ENCODE results near the gene MARF1.
A peak's percentile ranks its signal among the peaks of the same experiment; 100 is the strongest.
"Not testable (repeated sequence)": the region's sequence is repeated elsewhere in the genome, so short reads cannot be mapped to it uniquely, and the experiment has no call there.

MARF1 gene

GRCh38 chr16:15594711-15595320 lies 48.1 kb downstream of the MARF1 start:
- H3K27me3 Mint-ChIP-seq: no peaks in the 10 kb centered on the region
- peak overlapping the region; percentile 85 for H3K27ac Mint-ChIP-seq
- ATAC-seq (ENCODE audit: low read depth) (no peak), DNase-seq (ENCODE audit: low spot score in 2 of 2) (no peak)
- peaks cover 30% of the 10 kb centered on the region for H3K4me1 Mint-ChIP-seq
- H3K9me3 Mint-ChIP-seq: no peaks in the 10 kb centered on the region
- peaks cover 40% of the 10 kb centered on the region for H3K36me3 Mint-ChIP-seq
- H3K4me3 Mint-ChIP-seq: no peak overlapping the region

GRCh38 chr16:15593235-15593634 lies 49.7 kb downstream of the MARF1 start:
- Mint-ChIP-seq H3K4me3 (no peak overlapping the region), H3K4me1 (peaks cover 30% of the 10 kb centered on the region), H3K9me3 (no peaks in the 10 kb centered on the region), H3K36me3 (peaks cover 35% of the 10 kb centered on the region), H3K27ac (peak overlapping the region; percentile 96), H3K27me3 (no peaks in the 10 kb centered on the region)
- ATAC-seq (ENCODE audit: low read depth) (no peak), DNase-seq (ENCODE audit: low spot score in 2 of 2) (no peak)

- Mint-ChIP-seq H3K9me3 (no peaks in the 10 kb centered on the region), H3K27ac (peak overlapping the region; percentile 96), H3K4me3 (peak overlapping the region; percentile 46), H3K4me1 (peaks cover 30% of the 10 kb centered on the region), H3K36me3 (peaks cover 38% of the 10 kb centered on the region), H3K27me3 (no peaks in the 10 kb centered on the region)
- peak; percentile 11 for ATAC-seq (ENCODE audit: low read depth)
- peak; percentile 19 to 20 for DNase-seq (ENCODE audit: low spot score in 2 of 2)
These were observed 50.6 kb downstream of the MARF1 start for GRCh38 chr16:15592324-15592723.

GRCh38 chr16:15587152-15587825 lies 55.7 kb downstream of the MARF1 start:
- H3K4me3 Mint-ChIP-seq: no peak overlapping the region
- H3K27me3 Mint-ChIP-seq: no peaks in the 10 kb centered on the region
- no peak overlapping the region for H3K27ac Mint-ChIP-seq
- H3K36me3 Mint-ChIP-seq: peaks cover 31% of the 10 kb centered on the region
- DNase-seq (ENCODE audit: low spot score in 2 of 2): no peak
- H3K4me1 Mint-ChIP-seq: peaks cover 10% of the 10 kb centered on the region
- peaks cover 5% of the 10 kb centered on the region for H3K9me3 Mint-ChIP-seq
- no peak for ATAC-seq (ENCODE audit: low read depth)

DNA sequence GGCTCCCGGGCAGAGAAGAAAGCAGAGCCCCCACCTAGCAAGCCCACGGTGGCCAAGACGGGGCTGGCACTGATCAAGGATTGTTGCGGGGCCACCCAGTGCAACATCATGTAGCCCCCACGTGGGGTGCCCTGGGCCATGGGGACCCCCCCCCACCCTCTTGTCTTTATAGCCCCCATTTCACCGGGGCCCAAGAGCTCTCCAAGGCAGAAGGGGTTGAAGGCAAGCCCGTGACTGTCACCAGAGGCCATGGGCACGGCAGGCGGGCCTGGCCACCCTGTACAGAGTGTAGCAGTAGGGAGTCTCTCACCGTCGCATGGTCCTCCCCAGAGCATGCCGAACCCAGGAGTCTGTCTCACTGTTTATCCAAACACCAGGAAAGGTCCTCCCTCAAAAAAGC lies 56.2 kb downstream of the MARF1 start:
- Mint-ChIP-seq H3K4me3 (no peak overlapping the region), H3K9me3 (peaks cover 5% of the 10 kb centered on the region), H3K27ac (no peak overlapping the region), H3K36me3 (peaks cover 31% of the 10 kb centered on the region), H3K27me3 (no peaks in the 10 kb centered on the region), H3K4me1 (peaks cover 9% of the 10 kb centered on the region)
- DNase-seq (ENCODE audit: low spot score in 2 of 2) (no peak), ATAC-seq (ENCODE audit: low read depth) (no peak)

- no peaks in the 10 kb centered on the region for H3K27me3 Mint-ChIP-seq
- ATAC-seq (ENCODE audit: low read depth) (no peak), DNase-seq (ENCODE audit: low spot score in 2 of 2) (no peak)
- H3K27ac Mint-ChIP-seq: no peak overlapping the region
- H3K36me3 Mint-ChIP-seq: peaks cover 33% of the 10 kb centered on the region
- H3K9me3 Mint-ChIP-seq: peaks cover 5% of the 10 kb centered on the region
- H3K4me3 Mint-ChIP-seq: no peak overlapping the region
- H3K4me1 Mint-ChIP-seq: peaks cover 6% of the 10 kb centered on the region
These were observed 57.0 kb downstream of the MARF1 start for GRCh38 chr16:15585956-15586355.

GRCh38 chr16:15583526-15583925 lies 59.4 kb downstream of the MARF1 start:
- peaks cover 29% of the 10 kb centered on the region for H3K36me3 Mint-ChIP-seq
- H3K4me1 Mint-ChIP-seq: peaks cover 3% of the 10 kb centered on the region
- no peak overlapping the region for H3K27ac Mint-ChIP-seq
- H3K9me3 Mint-ChIP-seq: peaks cover 5% of the 10 kb centered on the region
- H3K4me3 Mint-ChIP-seq: no peak overlapping the region
- DNase-seq (ENCODE audit: low spot score in 2 of 2) (no peak), ATAC-seq (ENCODE audit: low read depth) (no peak)
- no peaks in the 10 kb centered on the region for H3K27me3 Mint-ChIP-seq

DNA sequence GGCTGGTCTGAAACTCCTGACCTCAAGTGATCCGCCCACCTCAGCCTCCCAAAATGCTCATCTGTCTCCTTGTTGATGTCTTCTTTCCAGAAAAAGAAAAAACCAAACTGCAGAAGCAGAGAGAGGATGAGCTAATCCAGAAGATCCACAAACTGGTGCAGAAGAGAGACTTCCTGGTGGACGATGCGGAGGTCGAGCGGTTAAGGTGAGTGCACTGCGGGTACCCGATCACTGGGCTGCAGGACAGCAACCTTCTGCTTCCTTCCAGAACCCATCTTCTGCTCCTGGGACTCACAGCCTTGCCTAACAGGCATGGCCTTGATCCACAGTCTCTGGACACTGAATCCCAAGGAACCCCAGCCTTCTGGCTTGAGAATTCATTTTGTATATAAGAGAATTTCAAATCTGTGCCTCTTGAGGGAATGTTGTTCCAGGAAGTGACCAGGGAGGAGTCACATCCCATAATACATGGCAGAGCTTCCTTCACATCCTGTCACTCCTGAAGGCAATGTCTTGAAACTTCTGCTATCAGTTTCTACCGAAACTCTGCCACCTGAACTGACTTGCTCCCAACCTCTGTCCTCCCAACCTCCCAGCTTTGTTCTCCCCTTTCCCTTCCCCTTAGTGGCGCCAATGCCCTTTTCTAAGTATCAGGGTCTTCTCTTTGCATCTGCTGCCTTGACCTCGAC lies 61.7 kb downstream of the MARF1 start:
- peaks cover 17% of the 10 kb centered on the region for H3K36me3 Mint-ChIP-seq
- H3K9me3 Mint-ChIP-seq: peaks cover 5% of the 10 kb centered on the region
- ATAC-seq (ENCODE audit: low read depth) (no peak), DNase-seq (ENCODE audit: low spot score in 2 of 2) (no peak)
- H3K4me1 Mint-ChIP-seq: peaks cover 7% of the 10 kb centered on the region
- H3K27me3 Mint-ChIP-seq: no peaks in the 10 kb centered on the region
- no peak overlapping the region for H3K27ac Mint-ChIP-seq
- no peak overlapping the region for H3K4me3 Mint-ChIP-seq

GRCh38 chr16:15578824-15579223 lies 64.1 kb downstream of the MARF1 start:
- peaks cover 7% of the 10 kb centered on the region for H3K36me3 Mint-ChIP-seq
- H3K9me3 Mint-ChIP-seq: peaks cover 2% of the 10 kb centered on the region
- ATAC-seq (ENCODE audit: low read depth) (no peak), DNase-seq (ENCODE audit: low spot score in 2 of 2) (no peak)
- no peak overlapping the region for H3K27ac Mint-ChIP-seq
- H3K27me3 Mint-ChIP-seq: no peaks in the 10 kb centered on the region
- H3K4me1 Mint-ChIP-seq: peaks cover 7% of the 10 kb centered on the region
- no peak overlapping the region for H3K4me3 Mint-ChIP-seq

DNA sequence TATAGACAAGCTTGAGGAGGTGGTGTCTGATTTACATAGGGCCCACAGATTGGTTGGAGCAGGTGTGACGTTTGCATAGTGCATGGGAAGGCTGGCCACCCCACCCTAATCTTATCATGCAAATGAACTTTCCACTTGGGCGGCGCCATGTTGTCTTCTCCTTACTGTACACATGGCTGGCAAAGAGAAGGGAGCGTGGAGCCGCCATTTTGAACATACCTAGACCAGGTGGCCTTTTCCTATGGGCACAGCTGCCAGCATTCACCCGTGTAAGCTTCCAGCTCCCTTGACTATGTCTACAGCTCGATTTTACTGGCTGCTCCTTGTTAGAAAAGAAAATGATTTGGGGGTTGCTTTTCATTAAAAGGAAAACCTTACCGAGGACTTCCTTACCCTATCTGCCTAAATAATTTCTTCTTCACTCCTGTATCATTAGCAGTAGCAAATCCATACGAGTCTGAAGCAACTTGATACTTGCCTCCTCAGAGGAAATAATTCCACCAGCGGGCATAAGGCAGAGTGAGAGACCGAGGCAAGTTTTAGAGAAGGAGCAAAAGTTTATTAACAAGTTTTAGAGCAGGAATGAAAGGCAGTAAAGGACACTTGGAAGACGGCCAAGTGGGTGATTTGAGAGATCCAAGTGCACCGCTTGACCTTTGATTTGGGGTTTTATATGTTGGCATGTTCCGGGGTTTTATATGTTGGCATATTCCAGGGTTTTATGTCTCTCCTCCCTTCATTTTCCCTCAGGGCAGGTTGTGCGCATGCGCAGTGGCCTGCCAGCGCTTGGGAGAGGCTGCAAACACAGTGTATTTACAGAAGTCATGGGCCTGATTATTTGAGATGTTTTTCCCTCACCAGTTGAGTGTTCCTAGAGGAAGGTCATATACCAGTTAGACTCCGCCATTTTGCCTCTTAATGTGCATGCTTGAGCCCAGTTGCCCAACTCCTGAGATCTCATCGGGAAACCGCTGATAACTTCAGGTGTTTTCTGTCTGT lies 65.7 kb downstream of the MARF1 start:
- H3K36me3 Mint-ChIP-seq: peaks cover 9% of the 10 kb centered on the region
- H3K9me3 Mint-ChIP-seq: peaks cover 3% of the 10 kb centered on the region
- peak overlapping the region; percentile 41 for H3K27ac Mint-ChIP-seq
- DNase-seq (ENCODE audit: low spot score in 2 of 2): no peak
- peaks cover 7% of the 10 kb centered on the region for H3K4me1 Mint-ChIP-seq
- H3K4me3 Mint-ChIP-seq: no peak overlapping the region
- no peaks in the 10 kb centered on the region for H3K27me3 Mint-ChIP-seq
- ATAC-seq (ENCODE audit: low read depth): no peak

DNA sequence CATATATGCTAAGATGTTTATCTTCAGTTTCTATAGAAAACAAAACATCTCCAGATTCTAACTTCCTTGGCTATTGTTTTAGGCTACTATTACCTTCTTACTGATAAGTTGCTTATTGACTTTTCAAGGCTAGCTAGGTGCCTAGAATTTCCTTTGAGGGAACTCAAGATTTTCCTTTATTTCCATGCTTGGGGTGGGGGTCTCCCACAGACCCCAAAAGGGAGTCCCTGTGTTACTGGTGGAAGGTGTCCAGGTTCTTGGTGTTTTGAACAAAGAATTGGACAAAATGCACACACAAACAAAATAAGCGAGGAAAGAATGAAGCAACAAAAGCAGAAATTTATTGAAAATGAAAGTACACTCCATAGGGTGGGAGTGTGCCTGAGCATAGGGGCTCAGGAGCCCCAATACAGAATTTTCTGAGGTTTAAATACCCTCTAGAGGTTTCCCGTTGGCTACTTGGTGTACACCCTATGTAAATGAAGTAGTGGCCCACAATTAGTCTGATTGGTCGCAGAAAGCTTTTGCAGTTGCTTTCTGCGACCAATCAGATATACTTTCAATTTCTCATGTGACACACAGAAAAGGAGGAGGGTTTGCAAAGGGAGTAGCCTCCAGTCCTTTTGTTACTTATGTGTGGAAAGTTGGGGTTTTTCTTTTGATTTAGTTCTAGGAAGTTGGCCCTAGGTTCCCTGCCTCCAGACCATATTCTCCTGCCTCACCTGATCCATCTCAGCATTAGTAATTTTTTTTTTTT lies 67.5 kb downstream of the MARF1 start:
- Mint-ChIP-seq H3K4me1 (peaks cover 3% of the 10 kb centered on the region), H3K36me3 (peaks cover 8% of the 10 kb centered on the region), H3K27ac (no peak overlapping the region), H3K27me3 (no peaks in the 10 kb centered on the region), H3K4me3 (no peak overlapping the region), H3K9me3 (peaks cover 6% of the 10 kb centered on the region)
- ATAC-seq (ENCODE audit: low read depth): no peak
- DNase-seq (ENCODE audit: low spot score in 2 of 2): no peak

- H3K4me3 Mint-ChIP-seq: no peak overlapping the region
- peaks cover 6% of the 10 kb centered on the region for H3K9me3 Mint-ChIP-seq
- DNase-seq (ENCODE audit: low spot score in 2 of 2) (no peak), ATAC-seq (ENCODE audit: low read depth) (no peak)
- no peaks in the 10 kb centered on the region for H3K27me3 Mint-ChIP-seq
- no peak overlapping the region for H3K27ac Mint-ChIP-seq
- peaks cover 3% of the 10 kb centered on the region for H3K4me1 Mint-ChIP-seq
- peaks cover 8% of the 10 kb centered on the region for H3K36me3 Mint-ChIP-seq
These were observed 68.4 kb downstream of the MARF1 start for GRCh38 chr16:15574614-15574948.

DNA sequence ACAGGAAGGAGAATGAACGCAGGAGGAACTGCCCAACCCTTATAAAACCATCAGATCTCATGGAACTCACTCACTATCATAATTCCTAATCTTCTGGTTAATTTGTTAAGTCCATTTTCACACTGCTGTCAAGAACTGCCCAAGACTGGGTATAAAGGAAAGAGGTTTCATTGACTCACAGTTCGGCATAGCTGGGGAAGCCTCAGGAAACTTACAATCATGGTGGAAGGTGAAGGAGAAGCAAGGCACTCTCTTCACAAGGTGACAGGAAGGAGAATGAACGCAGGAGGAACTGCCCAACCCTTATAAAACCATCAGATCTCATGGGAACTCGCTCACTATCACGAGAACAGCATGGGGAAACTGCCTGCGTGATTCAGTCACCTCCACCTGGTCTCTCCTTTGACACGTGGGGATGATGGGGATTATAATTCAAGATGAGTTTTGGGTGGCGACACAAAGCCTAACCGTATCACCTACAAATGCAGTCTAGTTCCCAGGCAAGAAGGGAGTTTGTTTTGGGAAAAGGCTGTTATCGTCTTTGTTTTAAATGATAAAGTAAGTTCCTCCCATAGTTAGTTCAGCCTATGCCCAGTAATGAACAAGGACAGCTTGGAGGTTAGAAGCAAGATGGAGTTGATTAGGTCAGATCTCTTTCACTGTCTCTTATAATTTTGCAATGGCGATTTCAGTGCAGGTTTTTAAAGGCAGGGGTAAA lies 68.9 kb downstream of the MARF1 start:
- H3K4me3 Mint-ChIP-seq; H3K27me3 Mint-ChIP-seq; ATAC-seq (ENCODE audit: low read depth); H3K27ac Mint-ChIP-seq; H3K4me1 Mint-ChIP-seq; DNase-seq (ENCODE audit: low spot score in 2 of 2); H3K9me3 Mint-ChIP-seq: not testable (repeated sequence)
- peaks cover 13% of the 10 kb centered on the region for H3K36me3 Mint-ChIP-seq
